IMR-90 (cell line): ENCODE data around the gene HLA-F. TPM values are rescaled to one million over a fixed set of nuclear protein-coding genes. Genes with fewer than 3 reads are reported as not detected.

Source experiments
- ATAC-seq: fragments of 200-7000 bp; cut with Tn5 transposase; 2 replicates; pipeline ENCODE4 v1.9.1; 2020; ENCODE audit warnings: low read depth, mild to moderate bottlenecking, moderate library complexity
- BruUV-seq: library from RNA; stranded (reverse); fragments of 400-500 nt; replicated peaks from 2 replicates; lab custom pipeline; 2021; lab: Mats Ljungman, UMichigan
- CTCF ChIA-PET: fragments of 300-600 bp; formaldehyde crosslinking; extraction: SDS; loops from one replicate; lab custom pipeline; 2021; ENCODE audit warnings: antibody characterized with exemption; lab: Yijun Ruan, JAX
- POLR2A ChIA-PET: fragments of 300-600 bp; sonication (Branson Sonifier 250); formaldehyde crosslinking; loops from one replicate; lab custom pipeline; 2022; ENCODE audit warnings: antibody characterized with exemption; ENCODE audit not compliant: unreplicated experiment; lab: Charles Lee
- DNase-seq: peaks from one replicate; pipeline ENCODE4 v3.0.0; 2013
- H2AFZ ChIP-seq: replicated peaks from 2 replicates; pipeline ENCODE3; 2013; ENCODE audit warnings: low read length, mild to moderate bottlenecking; ENCODE audit not compliant: poor library complexity
- H2AK5ac ChIP-seq: 2 replicates; pipeline ENCODE4 v1.6.1; 2013; ENCODE audit warnings: low read depth, low read length, inconsistent platforms
- H2AK9ac ChIP-seq: replicated peaks from 2 replicates; pipeline ENCODE3; 2013; ENCODE audit warnings: mild to moderate bottlenecking, low read depth, low read length, moderate library complexity; ENCODE audit not compliant: poor library complexity
- H2BK120ac ChIP-seq: 2 replicates; pipeline ENCODE4 v1.6.1; 2013; ENCODE audit warnings: low read depth, low read length, inconsistent platforms
- H2BK15ac ChIP-seq: 3 replicates; pipeline ENCODE4 v1.6.1; 2013; ENCODE audit warnings: low read depth, low read length, inconsistent platforms
- H2BK20ac ChIP-seq: 2 replicates; pipeline ENCODE4 v1.6.1; 2013; ENCODE audit warnings: low read depth, mild to moderate bottlenecking, inconsistent platforms, low read length, moderate library complexity
- H2BK5ac ChIP-seq: 2 replicates; pipeline ENCODE4 v1.6.1; 2013; ENCODE audit warnings: mild to moderate bottlenecking, low read depth, low read length, inconsistent platforms; ENCODE audit not compliant: poor library complexity, severe bottlenecking
- H3K14ac ChIP-seq: replicated peaks from 2 replicates; pipeline ENCODE4 v1.6.1; 2013; ENCODE audit warnings: low read depth, low read length, inconsistent platforms
- H3K18ac ChIP-seq: 2 replicates; pipeline ENCODE4 v1.6.1; 2013; ENCODE audit warnings: low read depth, low read length, control low read depth
- H3K23ac ChIP-seq: 2 replicates; pipeline ENCODE4 v1.6.1; 2013; ENCODE audit warnings: low read depth, low read length, inconsistent platforms
- H3K27ac ChIP-seq: 2 replicates; pipeline ENCODE4 v1.5.1; 2013; ENCODE audit warnings: mild to moderate bottlenecking, control low read depth, low read length; ENCODE audit not compliant: insufficient read depth
- H3K27me3 ChIP-seq: 2 replicates; pipeline ENCODE4 v1.6.1; 2013; ENCODE audit warnings: low read length; ENCODE audit not compliant: control insufficient read depth, insufficient read depth
- H3K36me3 ChIP-seq: 2 replicates; pipeline ENCODE4 v1.6.1; 2013; ENCODE audit warnings: low read length, mixed read lengths; ENCODE audit not compliant: control insufficient read depth, insufficient read depth
- H3K4ac ChIP-seq: 2 replicates; pipeline ENCODE4 v1.6.1; 2013; ENCODE audit warnings: low read depth, low read length, inconsistent platforms
- H3K4me1 ChIP-seq: 2 replicates; pipeline ENCODE4 v1.6.1; 2013; ENCODE audit warnings: low read length, mixed read lengths; ENCODE audit not compliant: control insufficient read depth, insufficient read depth
- H3K4me2 ChIP-seq: 2 replicates; pipeline ENCODE4 v1.6.1; 2013; ENCODE audit warnings: low read depth, mild to moderate bottlenecking, control low read depth, low read length, moderate library complexity
- H3K4me3 ChIP-seq: 2 replicates; pipeline ENCODE4 v1.5.1; 2013; ENCODE audit warnings: low read depth, mild to moderate bottlenecking, control low read depth, low read length, moderate library complexity; ENCODE audit not compliant: insufficient read depth
- H3K56ac ChIP-seq: 2 replicates; pipeline ENCODE4 v1.6.1; 2013; ENCODE audit warnings: low read length, inconsistent platforms; ENCODE audit not compliant: insufficient read depth; ENCODE audit errors: extremely low read depth
- H3K79me1 ChIP-seq, 2 experiments: 2 replicates each; pipeline ENCODE4 v1.6.1; 2013; ENCODE audit warnings: low read length in 2 of 2, inconsistent platforms in 1 of 2, low read depth in 1 of 2
- H3K9ac ChIP-seq: 2 replicates; pipeline ENCODE4 v1.6.1; 2013; ENCODE audit warnings: low read depth, low read length, control low read depth
- H3K9me1 ChIP-seq: 2 replicates; pipeline ENCODE4 v1.6.1; 2013; ENCODE audit warnings: low read length, inconsistent platforms; ENCODE audit not compliant: insufficient read depth
- H3K9me3 ChIP-seq: 2 replicates; pipeline ENCODE4 v1.6.1; 2013; ENCODE audit warnings: low read length; ENCODE audit not compliant: control insufficient read depth, insufficient read depth
- H4K20me1 ChIP-seq: 2 replicates; pipeline ENCODE4 v1.6.1; 2013; ENCODE audit warnings: low read length, inconsistent platforms; ENCODE audit not compliant: insufficient read depth
- H4K5ac ChIP-seq: 2 replicates; pipeline ENCODE4 v1.6.1; 2013; ENCODE audit warnings: mild to moderate bottlenecking, low read depth, low read length, control low read depth
- H4K8ac ChIP-seq, 2 experiments: 2 replicates each; pipeline ENCODE4 v1.6.1; 2013; ENCODE audit warnings: low read depth in 2 of 2, low read length in 2 of 2, control low read depth in 1 of 2, inconsistent platforms in 1 of 2
- H4K91ac ChIP-seq: 2 replicates; pipeline ENCODE4 v1.6.1; 2013; ENCODE audit warnings: low read depth, low read length, inconsistent platforms; ENCODE audit not compliant: insufficient read depth
- BHLHE40 ChIP-seq: fragments of 150-350 bp; IDR thresholded peaks from 2 replicates; pipeline ENCODE4 v1.6.1; 2016; ENCODE audit warnings: mild to moderate bottlenecking, low read depth, low read length
- CEBPB ChIP-seq: IDR thresholded peaks from 2 replicates; pipeline ENCODE4 v1.6.1; 2012; ENCODE audit warnings: low read depth, low read length, improper control_type of control experiment
- CHD1 ChIP-seq: IDR thresholded peaks from 2 replicates; pipeline ENCODE4 v1.6.1; 2012; ENCODE audit warnings: low read depth, low read length, improper control_type of control experiment
- RCOR1 ChIP-seq: IDR thresholded peaks from 2 replicates; pipeline ENCODE4 v1.6.1; 2012; ENCODE audit warnings: mild to moderate bottlenecking, low read length, improper control_type of control experiment; ENCODE audit not compliant: insufficient replicate concordance
- WGBS, 2 experiments: methylation state at CpG; one replicate each; pipeline versions ENCODE4 v1.1.5 to v1.1.7; 2013; ENCODE audit warnings: missing lambda C conversion rate in 2 of 2; ENCODE audit not compliant: insufficient read length in 1 of 2; ENCODE audit errors: extremely low coverage in 2 of 2; 5-methylcytosine and 5-hydroxymethylcytosine counted together
- dilution Hi-C: fragments of 300-500 bp; cut with HindIII; formaldehyde crosslinking; loops from one replicate; pipeline ENCODE4 v1.14.3; 2018; ENCODE audit warnings: low sequenced_read_pairs; ENCODE audit not compliant: unreplicated experiment
- in situ Hi-C: fragments of 300-500 bp; cut with MboI; formaldehyde crosslinking; loops from 3 replicates; pipeline ENCODE4 v1.14.3; 2019; ENCODE audit warnings: low sequenced_read_pairs, inconsistent platforms, mixed read lengths
- intact Hi-C: fragments of 100-400 bp; cut with micrococcal nuclease; formaldehyde crosslinking; loops from 2 replicates; pipeline ENCODE4 v1.10.0; 2022
- polyA plus RNA-seq, 3 experiments: library from polyadenylated mRNA; depleted of rRNA; stranded (reverse); fragments of >200 nt; gene quantifications; 2 replicates each; pipeline ENCODE4 v1.2.3, GENCODE V29; 2012; ENCODE audit warnings: low replicate concordance in 1 of 3
- total RNA-seq: library from RNA; depleted of rRNA; stranded (reverse); fragments of >200 nt; gene quantifications from 2 replicates; pipeline ENCODE4 v1.2.3, GENCODE V29; 2012
- TF ChIP-seq, protein P1 (sequence below): fragments of 150-350 bp; IDR thresholded peaks from 2 replicates; pipeline ENCODE4 v1.6.1; 2017; ENCODE audit warnings: mild to moderate bottlenecking, antibody characterized with exemption, low read length, low read depth

HLA-F gene
- total and polyA plus RNA-seq, 2 of the 4 experiments (the other 2 are of a cell fraction): not detected

DNA sequence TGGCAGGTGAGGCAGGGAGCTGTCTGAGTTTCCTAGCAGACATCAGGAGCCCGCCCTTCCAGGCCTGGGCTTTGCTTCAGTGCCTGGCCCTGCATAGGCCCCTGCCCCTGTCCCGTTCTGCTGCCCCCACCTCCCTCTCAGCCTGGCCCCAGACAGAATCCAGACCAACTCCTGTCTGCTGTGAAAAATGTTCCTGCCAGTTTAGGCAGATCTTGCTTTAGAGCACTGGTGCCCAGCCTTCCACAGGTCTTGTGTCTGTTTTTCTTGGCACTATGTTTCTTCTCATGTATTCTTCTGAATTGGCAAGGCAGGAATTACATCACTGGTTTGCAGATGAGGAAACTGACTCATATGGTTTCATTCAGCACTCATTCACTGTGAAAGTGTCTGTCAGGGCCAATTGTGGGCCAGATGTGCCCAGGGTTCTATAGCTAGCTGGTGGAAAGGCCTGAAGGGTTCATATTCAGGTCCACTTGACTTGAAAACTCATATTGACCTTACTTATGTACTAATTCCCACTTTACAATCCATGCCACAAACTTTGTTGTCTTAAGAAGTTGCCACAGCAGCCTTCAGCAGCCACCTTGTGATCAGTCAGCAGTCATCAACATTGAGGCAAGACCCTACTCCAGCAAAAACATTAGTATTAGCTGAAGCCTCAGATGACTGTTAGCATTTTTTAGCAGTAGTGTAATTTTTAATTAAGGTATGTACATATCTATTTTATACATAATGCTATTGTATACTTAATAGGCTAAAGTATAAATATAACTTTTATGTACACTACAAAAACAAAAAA lies 40.5 kb downstream of the HLA-F start:
- Histone ChIP-seq H3K14ac (no peak overlapping the region), H3K4ac (no peak overlapping the region), H3K4me1 (no peaks in the 10 kb centered on the region), H3K4me3 (no peak overlapping the region), H2AK5ac (no peak overlapping the region), H3K18ac (no peak overlapping the region), H3K9me1 (no peaks in the 10 kb centered on the region), H3K56ac (no peak overlapping the region), H3K4me2 (no peak overlapping the region), H2BK20ac (no peak overlapping the region), H3K79me1 (no peaks in the 10 kb centered on the region), H3K27me3 (peaks cover 10% of the 10 kb centered on the region), H2AK9ac (no peak overlapping the region), H4K5ac (no peak overlapping the region), H4K8ac (no peak overlapping the region), H2BK120ac (no peak overlapping the region), H3K23ac (no peak overlapping the region), H3K9ac (no peak overlapping the region), H4K20me1 (no peaks in the 10 kb centered on the region), H3K27ac (no peak overlapping the region), H2BK15ac (no peak overlapping the region), H4K91ac (no peak overlapping the region), H3K36me3 (no peaks in the 10 kb centered on the region), H3K9me3 (no peaks in the 10 kb centered on the region), H2AFZ (no peak overlapping the region), H2BK5ac (no peak overlapping the region)
- 20% methylated on average over 2 of the region's 2 CpGs; no CpG with 5 or more reads in 1 of the 2 experiments for WGBS, 2 experiments
- POLR2A ChIA-PET: no interaction called here
- ATAC-seq: peak; percentile 32; the same call in 1 of the 2 replicates
- in situ Hi-C loops (no loop called here), intact Hi-C loops (no loop called here), dilution Hi-C loops (no loop called here)
- CTCF ChIA-PET: interaction anchor here (0.9 to 1.1 kb wide), 2 partner anchors 10 to 110 kb away, joined by 3 read pairs; no protein-coding TSS in a partner anchor
- peak; percentile 68 for DNase-seq
- no TSS peak for BruUV-seq
- TF ChIP-seq RCOR1 (no peak), CEBPB (peak; percentile 42; the same call in 1 of the 2 replicates), CHD1 (no peak), BHLHE40 (no peak)
- TF ChIP-seq, protein P1, sequence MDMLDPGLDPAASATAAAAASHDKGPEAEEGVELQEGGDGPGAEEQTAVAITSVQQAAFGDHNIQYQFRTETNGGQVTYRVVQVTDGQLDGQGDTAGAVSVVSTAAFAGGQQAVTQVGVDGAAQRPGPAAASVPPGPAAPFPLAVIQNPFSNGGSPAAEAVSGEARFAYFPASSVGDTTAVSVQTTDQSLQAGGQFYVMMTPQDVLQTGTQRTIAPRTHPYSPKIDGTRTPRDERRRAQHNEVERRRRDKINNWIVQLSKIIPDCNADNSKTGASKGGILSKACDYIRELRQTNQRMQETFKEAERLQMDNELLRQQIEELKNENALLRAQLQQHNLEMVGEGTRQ: no peak
